NCI-H446 treated with DMSO at 0.1 percent for 48 hours (cell line): ENCODE data around the gene INCA1.

ENCODE experiments used
- DNase-seq: peaks from one replicate; lab custom pipeline; 2025; lab: John Stamatoyannopoulos, UW

Gene INCA1

DNA sequence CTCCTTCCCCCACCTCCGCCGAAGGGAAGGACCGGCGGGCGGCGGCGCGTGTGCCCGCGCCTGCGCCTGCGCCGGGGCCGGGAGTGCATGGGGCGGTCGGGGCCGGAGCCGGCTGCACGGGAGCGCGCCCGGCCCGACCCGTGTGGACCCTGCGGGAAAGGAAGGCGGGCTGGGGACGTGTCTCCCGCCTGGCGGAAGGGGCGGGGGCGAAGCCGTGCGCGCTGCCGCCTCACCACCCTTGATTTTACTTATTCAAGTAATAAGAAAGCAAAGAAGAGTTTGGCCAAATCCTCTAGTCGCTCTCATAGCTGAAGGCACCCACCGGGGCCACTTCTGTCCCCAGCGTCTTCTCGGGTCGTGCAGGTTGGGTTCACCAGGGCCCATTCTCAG is 48.4 kb downstream of the INCA1 start:
- peak; percentile 77 for DNase-seq

DNA sequence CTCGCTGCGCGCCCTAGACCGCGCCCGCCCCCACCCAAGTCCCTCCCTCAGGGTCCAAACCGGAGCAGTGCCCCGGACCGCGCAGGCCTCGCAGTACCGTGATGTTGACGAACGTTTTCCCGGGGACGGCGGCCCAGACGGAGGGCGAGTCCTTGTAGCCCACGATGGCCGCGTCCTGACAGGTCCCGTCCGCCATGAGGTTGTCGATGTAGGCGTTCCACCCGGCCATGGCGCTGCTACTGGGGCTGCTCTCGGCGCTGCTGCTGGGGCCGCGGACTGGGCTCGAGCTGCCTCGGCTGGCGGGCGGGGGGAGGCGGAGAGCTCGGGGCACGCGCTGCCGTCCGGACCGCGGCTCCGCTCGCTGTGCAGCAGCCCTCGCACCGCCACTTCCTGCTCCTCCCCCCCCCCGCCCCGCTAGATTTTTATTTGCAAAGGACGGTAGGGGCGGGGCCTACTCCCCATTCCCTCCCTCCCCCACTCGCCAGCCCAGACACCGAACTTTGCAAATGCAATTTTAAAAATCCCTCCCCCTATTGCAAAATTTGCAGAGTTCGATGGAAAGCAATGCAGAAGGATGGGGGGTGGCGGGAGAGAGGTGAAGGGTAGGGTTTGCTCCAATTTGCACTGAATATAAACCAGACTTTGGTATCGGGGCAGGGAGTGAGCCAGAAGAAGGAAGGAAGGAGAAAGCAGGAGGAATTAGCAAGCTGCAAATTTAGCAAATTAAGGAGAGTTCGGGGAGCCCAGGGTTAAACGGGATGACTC is 49.0 kb downstream of the INCA1 start, which contains the start of gene PFN1:
PFN1 (minus strand) TSS at position 365 of the 765 bp plus-strand sequence; CDS start at position 229, 136 bp downstream.
- peak; percentile 70 for DNase-seq

DNA sequence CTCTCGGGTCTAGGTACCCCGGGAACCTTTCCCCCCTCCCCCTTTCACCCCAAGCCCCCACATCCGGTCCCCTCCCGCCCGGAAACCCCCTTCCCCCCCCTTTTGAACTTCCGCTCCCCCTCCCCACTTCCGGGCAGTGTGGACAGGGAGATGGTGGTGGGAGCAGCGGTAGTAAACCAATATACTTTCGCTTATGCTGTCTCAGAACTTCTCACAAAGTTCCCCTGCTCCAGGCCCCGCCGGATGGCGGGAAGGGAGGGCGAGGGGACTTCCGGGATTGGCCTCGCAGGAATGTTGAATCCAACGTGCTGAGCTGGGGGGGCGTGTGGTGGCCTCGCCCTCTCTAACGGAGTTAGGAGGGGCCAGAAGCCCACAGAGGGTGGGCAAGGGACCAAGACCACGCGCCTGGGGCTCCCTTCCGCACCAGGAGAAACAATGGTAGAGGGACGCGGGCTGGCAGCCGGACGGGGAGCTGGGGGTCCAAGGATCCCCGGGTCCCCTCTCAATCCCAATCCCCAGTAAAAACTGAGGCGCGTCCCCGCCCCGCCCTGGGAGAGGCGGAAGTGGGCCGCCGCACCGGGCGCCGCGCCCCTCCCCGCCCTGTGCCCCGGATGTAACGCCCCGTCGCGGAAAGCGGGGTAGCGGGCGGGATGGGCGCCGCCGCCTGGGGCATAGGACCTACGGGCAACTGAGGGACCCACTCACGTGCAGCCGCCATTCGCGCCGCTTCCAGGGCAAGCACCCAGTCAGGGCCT is 49.7 kb downstream of the INCA1 start:
- no peak for DNase-seq

DNA sequence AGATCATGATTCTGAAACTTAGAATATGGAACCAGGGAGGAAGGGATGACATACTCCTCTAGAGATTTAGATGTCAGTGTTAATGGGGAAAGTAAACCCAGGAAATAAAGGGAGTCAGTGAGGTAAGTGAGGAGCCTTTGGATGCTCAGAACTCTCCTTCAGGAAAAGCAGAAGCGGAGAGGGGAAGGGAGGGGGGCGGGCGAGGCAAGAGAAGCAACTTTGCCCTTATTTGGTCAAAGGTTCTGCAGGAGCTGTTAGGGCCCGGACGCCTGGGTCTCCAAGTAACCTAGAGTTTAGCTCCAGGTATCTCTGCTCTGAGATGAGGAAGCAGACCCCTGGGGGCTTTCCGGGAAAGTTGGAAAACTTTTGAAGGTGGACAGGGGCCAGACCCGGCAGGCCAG is 50.3 kb downstream of the INCA1 start:
- DNase-seq = no peak

DNA sequence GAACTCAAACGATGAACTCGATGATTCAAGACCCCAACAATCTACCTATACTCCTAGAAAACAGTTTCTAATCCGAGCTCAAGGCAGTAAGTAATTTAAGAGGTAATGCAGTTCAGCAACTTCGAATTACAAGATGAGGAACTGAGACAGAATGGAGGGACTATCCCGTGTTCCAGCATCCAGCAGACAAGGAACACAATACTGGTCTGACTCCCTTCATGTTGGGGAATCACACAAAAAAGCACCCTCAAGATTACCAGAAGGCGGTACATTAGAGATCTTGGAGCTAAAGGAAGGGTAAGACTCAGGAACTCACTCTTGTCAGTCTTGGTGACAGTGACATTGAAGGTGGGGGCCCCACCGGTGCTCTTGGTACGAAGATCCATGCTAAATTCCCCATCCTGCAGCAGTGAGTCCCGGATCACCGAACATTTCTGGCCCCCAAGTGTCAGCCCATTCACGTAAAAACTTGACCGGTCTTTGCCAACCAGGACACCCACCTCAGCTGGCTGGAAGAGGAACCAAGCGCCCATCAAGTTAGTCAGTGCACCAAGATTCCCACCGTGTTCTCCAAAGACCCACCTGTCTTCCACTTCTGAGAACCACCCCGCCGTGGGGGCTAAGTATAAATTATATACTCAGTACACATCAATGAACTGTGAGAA is 50.9 kb downstream of the INCA1 start:
- DNase-seq = no peak

DNA sequence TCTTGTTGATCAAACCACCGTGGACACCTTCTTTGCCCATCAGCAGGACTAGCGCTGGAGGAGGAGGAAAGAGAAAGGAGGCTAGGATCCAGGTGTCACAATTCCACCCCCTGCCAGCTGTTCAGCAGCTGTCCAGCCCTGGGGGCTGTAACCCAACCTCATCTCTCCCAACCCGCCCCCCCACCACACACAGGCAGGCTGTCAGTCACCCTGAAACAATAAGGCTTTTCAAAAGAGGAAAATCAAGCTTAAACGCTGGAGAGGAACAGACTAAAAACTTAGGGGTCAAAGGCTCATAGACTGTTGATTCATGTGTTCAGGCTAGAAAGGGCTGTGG is 51.4 kb downstream of the INCA1 start:
- DNase-seq = no peak

DNA sequence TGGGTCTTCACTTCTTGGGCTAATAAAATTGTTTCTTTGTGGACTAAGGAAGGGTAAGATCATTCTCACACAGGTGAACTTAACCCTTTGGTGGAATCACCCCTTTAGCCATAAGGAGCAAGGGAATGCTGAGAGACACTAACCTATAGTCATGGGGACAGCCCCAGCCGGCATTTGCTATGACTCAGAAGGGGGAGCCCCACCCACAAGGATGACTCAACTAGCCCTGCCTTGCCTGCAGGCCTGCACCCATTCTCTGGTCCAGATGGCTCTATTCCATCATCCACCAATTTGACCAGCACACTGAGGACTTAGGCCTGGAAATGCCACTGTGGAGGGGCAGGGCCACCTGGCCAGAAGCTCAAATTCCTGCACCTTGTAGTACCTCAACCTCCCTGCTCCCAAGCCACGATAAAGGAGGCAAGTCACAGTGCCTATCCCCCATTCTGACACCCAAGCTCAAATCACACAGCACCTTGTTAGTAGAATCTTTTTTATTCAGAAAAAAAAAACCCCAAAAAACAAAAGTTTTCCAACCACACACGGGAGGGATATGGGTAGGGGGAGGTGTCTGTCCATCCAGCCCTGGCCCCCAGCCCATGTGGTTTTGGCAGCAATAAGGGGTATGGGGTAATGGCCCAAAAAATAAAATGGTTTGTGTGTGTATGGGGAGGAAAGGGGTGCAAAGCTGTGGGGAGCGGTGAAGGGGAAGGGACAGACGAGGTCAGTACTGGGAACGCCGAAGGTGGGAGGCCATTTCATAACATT is 52.0 kb downstream of the INCA1 start:
- peak; percentile 23 for DNase-seq

DNA sequence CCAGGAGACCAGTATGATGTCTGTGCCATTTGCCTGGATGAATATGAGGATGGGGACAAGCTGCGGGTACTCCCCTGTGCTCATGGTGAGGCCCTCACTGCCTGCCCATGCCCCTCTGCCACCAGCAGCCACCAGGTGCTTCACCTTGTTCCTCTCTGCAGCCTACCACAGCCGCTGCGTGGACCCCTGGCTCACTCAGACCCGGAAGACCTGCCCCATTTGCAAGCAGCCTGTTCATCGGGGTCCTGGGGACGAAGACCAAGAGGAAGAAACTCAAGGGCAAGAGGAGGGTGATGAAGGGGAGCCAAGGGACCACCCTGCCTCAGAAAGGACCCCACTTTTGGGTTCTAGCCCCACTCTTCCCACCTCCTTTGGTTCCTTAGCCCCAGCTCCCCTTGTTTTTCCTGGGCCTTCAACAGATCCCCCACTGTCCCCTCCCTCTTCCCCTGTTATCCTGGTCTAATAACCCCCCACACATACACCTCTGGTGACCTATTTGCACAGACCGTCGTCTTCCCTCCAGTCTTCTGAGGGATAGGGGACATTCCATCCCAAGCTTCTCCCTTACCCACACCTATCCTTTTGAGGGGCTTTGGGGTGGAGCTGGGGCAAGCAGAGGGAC is 52.7 kb downstream of the INCA1 start:
- no peak for DNase-seq

DNA sequence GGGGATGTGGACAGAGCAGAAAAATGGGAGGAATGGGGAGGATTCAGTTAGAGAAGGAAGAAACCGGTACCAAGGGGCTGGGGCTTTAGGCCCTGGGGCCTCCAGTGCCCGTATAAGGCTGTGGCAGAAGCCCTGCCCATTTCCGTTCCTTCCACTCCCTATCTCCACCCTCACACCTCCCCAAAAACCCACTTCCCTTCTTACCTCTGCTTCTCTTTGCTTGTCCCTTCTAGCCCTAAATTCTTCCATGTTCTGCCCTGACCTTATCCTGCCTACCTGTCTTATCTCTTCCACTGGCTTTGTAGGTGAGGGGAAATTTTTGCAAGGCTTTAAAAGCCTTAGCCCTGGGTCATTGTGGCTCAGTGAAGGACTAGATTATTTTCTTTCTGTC is 53.2 kb downstream of the INCA1 start:
- no peak for DNase-seq

DNA sequence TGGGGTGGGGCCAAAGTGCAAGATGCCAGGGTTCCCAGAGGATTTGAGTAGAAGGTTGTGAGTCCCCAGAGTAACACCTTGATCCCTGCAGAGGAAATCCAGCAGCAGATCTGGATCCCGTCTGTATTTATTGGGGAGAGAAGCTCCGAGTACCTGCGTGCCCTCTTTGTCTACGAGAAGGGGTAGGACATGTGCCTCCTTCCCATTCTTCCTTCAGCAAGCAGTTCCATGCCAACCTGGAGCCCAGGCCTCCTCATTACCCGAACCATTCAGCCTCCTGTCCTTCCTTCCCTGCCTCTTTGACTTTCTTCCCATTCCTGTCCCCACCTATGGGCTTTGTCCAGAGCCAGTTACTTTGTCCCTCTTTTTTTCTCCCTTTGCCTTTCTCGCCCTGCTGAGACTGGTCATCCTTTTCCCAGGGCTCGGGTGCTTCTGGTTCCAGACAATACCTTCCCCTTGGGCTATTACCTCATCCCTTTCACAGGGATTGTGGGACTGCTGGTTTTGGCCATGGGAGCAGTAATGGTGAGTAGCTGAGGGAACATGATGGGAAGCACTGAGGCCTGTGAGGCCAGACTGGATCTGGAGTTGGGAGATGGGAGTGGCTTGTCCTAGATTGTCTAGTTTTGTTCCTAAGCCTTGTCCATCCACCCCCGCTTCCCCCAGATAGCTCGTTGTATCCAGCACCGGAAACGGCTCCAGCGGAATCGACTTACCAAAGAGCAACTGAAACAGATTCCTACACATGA is 54.4 kb downstream of the INCA1 start:
- DNase-seq = no peak

DNA sequence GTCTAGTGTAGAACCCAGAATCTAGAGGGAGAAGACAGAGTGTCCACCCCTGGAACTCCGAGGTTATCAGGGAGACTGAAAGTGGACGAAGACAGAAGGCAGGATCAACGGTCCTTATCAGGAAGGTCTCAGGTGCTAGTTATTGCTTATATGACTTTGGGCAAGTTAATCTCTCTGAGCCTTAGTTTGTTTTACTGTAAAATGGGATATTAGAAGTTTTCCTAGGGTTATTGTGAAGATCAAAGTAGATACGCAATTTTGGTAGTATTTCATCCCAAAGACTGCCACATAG is 56.1 kb downstream of the INCA1 start:
- DNase-seq = no peak

DNA sequence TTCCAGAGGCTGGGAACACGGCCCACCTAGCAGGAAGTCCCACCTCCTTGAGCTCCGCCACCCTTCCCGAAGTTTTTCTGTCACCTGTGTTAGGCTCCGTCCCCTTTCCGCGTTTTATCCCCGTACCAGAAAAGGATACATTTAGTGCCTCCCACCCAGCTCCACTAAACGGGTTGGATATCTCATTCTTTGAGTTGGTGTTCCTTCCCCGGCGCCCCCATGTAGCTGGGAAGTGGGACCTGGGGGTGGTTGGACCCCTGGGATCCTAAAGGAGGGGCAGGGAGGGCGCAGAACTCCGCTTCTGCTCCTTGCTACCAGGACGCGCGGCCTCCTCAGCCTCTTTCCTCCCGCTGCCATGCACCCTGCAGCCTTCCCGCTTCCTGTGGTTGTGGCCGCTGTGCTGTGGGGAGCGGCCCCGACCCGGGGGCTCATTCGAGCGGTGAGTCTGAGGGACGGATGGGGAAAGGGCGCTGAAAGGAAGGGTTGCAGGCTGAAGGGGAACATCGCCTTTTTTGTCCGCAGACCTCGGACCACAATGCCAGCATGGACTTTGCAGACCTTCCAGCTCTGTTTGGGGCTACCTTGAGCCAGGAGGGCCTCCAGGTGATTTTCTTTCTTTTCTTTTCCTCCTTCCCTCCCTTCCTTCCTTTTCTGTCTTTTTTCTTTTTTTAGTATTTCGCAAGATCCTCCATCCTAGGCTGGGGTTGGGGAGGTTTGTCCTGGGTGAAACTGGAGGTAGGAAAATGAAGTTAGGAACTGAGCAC is 56.6 kb downstream of the INCA1 start:
- no peak for DNase-seq

DNA sequence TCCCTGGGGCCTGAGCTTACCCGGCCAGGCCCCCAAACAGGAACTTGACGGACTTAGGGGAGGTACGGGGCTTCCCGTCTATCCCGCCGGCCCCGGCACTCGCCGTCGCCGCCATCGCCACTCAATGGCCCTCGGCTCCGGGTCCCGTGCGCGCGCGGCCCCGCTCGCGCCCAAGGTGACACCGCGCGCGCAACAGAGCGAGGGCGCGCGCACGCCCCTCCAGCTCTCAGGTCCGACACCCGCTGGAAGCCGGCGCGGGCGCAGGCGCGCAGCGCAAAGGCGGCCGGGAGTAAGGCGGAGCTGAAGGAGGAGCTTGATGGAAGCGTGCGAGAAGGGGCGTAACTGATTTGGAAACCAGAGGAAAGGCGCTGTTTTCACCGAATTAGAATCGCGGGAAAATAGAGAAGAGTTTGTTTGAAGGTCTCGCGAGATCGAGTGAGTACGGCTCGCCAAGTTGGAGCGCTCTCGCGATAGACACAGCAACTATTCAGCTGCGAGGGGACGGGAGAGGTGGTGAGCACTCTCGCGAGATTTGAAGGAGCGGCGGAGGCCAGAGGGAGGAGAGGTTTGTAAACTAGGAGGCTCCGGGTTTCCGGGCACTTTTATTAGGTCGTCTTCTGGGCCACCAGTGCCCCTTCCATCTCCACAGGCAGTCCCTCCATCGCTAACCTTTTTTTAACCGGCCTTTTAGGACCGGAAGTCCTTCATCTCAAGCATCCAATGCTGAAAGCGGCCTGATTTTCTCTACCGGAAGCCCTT is 57.3 kb downstream of the INCA1 start, which contains the start of the genes RNF167 and SLC25A11:
RNF167 (plus strand) TSS at position 473 of the 759 bp plus-strand sequence. CDS start 642 bp downstream, outside the sequence.
SLC25A11 (minus strand) TSS at position 251 of the 759 bp plus-strand sequence; CDS start at position 115, 136 bp downstream.
- DNase-seq = peak; percentile 99

DNA sequence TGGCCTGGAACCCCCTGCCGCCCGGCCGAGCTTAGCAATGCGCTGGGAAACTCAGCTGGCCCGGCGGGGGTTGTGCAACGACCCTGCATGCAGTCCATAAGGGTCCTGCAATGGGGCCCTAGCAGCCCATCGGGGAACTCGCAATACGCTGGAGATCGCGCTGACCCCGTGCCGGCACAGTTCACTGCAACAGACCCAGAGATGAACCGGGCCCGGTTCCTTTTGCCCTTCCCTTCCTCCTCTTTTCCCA is 57.9 kb downstream of the INCA1 start:
- no peak for DNase-seq

DNA sequence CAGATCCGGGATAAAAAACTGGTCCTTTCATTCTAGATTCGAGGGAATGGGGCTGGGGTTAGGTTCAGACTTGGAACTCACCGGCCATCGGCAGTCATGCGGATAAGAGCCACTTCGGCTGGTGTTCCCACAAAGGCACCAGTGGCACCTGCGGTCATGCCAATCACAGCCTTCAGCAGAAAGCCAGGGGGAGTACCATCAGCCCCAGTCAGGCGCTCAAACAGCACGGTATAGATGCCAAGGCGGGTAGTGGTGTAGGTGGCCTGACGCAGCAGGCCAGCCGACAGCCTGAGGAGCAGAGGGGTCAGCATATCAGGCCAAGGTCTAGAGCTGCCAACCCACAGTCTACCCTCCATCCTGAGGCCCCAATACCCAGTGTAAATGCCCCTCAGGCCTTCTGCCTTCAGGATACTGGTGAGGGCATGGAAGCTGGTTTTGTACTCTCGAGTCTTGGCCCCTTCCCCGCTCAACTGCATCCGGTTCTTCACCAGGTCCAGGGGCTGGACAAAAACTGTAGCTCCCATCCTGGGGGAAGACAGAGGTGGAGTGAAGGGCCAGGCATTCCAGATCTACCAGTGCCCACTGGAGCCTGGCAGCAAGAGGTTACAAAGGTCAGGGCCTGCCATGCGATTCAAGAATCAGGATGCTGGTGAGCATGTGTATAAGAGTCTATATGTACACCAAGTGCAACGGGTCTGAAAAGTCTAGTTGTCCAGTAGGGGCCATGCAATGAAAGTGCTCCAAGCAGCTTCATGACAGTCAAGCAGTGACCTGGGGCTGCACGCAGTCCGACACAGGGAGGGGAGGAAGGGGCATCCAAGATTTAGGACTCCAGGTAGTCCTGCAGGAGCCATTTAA is 58.4 kb downstream of the INCA1 start:
- DNase-seq = no peak
